ENCODE data around the gene NR1I2. TPM values are rescaled to one million over a fixed set of nuclear protein-coding genes. Genes with fewer than 3 reads are reported as not detected.

Gene NR1I2
- total RNA-seq, 1 donor from 2014 or later = not detected

DNA sequence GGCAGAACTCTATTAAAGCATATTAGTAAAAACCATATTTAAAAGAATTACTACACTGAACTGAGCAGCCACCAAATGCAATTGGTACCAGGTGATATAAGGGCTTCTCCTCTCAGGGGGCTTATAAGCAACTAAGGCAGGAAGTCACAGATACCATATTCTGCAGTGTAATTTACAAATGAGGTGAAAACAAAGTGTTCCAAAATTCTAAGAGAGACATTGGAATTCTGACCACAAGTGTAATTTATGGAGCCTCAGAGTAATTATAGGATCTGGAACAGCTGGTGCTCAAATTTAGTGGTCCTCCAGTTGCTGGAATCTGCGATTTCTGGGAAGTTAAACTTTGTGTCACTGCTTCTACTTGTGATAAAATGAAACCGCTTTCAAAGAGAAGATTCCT, 3.1 kb upstream of the NR1I2 start:
- H3K36me3 ChIP-seq (ENCODE audit: insufficient read depth, low read length) = no peaks in the 10 kb centered on the region
- no peak for DNase-seq (ENCODE audit: low read depth)
- Mint-ChIP-seq H3K4me3 (ENCODE audit: unreplicated experiment) (no peak overlapping the region), H3K9me3 (ENCODE audit: unreplicated experiment) (peaks cover 3% of the 10 kb centered on the region), H3K27me3 (ENCODE audit: low read depth, unreplicated experiment) (peaks cover 8% of the 10 kb centered on the region), H3K4me1 (ENCODE audit: low read depth, unreplicated experiment) (no peaks in the 10 kb centered on the region), H3K36me3 (ENCODE audit: low read depth, unreplicated experiment) (no peaks in the 10 kb centered on the region), H3K27ac (ENCODE audit: unreplicated experiment) (no peak overlapping the region)
- H3K27ac ChIP-seq (ENCODE audit: low read depth, low read length) = no peak overlapping the region
- FAIRE-seq = no peak
- H3K9me3 ChIP-seq (ENCODE audit: insufficient read depth, low read depth, low read length) = no peaks in the 10 kb centered on the region
- no peaks in the 10 kb centered on the region for H4K20me1 ChIP-seq (ENCODE audit: insufficient read depth, low read length)
- no peaks in the 10 kb centered on the region for H3K27me3 ChIP-seq (ENCODE audit: insufficient read depth, low read length)
- H2AFZ ChIP-seq (ENCODE audit: low read depth, low read length) = no peak overlapping the region
- H3K4me1 ChIP-seq (ENCODE audit: insufficient read depth, low read length) = no peaks in the 10 kb centered on the region
- no peak overlapping the region for H3K4me2 ChIP-seq (ENCODE audit: low read length)
- H3K4me3 ChIP-seq (ENCODE audit: insufficient read depth, low read depth, low read length) = no peak overlapping the region
- no peaks in the 10 kb centered on the region for H3K79me2 ChIP-seq (ENCODE audit: insufficient read depth, low read length)
- no peak overlapping the region for H3K9ac ChIP-seq (ENCODE audit: low read length)
- TF ChIP-seq, protein P1, sequence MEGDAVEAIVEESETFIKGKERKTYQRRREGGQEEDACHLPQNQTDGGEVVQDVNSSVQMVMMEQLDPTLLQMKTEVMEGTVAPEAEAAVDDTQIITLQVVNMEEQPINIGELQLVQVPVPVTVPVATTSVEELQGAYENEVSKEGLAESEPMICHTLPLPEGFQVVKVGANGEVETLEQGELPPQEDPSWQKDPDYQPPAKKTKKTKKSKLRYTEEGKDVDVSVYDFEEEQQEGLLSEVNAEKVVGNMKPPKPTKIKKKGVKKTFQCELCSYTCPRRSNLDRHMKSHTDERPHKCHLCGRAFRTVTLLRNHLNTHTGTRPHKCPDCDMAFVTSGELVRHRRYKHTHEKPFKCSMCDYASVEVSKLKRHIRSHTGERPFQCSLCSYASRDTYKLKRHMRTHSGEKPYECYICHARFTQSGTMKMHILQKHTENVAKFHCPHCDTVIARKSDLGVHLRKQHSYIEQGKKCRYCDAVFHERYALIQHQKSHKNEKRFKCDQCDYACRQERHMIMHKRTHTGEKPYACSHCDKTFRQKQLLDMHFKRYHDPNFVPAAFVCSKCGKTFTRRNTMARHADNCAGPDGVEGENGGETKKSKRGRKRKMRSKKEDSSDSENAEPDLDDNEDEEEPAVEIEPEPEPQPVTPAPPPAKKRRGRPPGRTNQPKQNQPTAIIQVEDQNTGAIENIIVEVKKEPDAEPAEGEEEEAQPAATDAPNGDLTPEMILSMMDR (IDR thresholded peaks at IDR 0.05; ENCODE audit: insufficient read depth, low read depth, low read length) = no peak
- TF ChIP-seq EZH2 (IDR thresholded peaks at IDR 0.05; ENCODE audit: insufficient read depth, low read length) = no peak

- H3K9me3 Mint-ChIP-seq (ENCODE audit: unreplicated experiment) = peaks cover 3% of the 10 kb centered on the region
- H3K27me3 Mint-ChIP-seq (ENCODE audit: low read depth, unreplicated experiment) = peaks cover 8% of the 10 kb centered on the region
- FAIRE-seq (no peak), DNase-seq (ENCODE audit: low read depth) (no peak)
- H4K20me1 ChIP-seq (ENCODE audit: insufficient read depth, low read length) = no peaks in the 10 kb centered on the region
- H3K27me3 ChIP-seq (ENCODE audit: insufficient read depth, low read length) = no peaks in the 10 kb centered on the region
- H3K4me2 ChIP-seq (ENCODE audit: low read length) = no peak overlapping the region
- H3K4me1 ChIP-seq (ENCODE audit: insufficient read depth, low read length) = no peaks in the 10 kb centered on the region
- H3K27ac ChIP-seq (ENCODE audit: low read depth, low read length) = no peak overlapping the region
- no peaks in the 10 kb centered on the region for H3K9me3 ChIP-seq (ENCODE audit: insufficient read depth, low read depth, low read length)
- H3K27ac Mint-ChIP-seq (ENCODE audit: unreplicated experiment) = no peak overlapping the region
- H3K4me3 ChIP-seq (ENCODE audit: insufficient read depth, low read depth, low read length) = no peak overlapping the region
- no peaks in the 10 kb centered on the region for H3K79me2 ChIP-seq (ENCODE audit: insufficient read depth, low read length)
- no peaks in the 10 kb centered on the region for H3K36me3 Mint-ChIP-seq (ENCODE audit: low read depth, unreplicated experiment)
- H3K9ac ChIP-seq (ENCODE audit: low read length) = no peak overlapping the region
- H3K36me3 ChIP-seq (ENCODE audit: insufficient read depth, low read length) = no peaks in the 10 kb centered on the region
- no peak overlapping the region for H2AFZ ChIP-seq (ENCODE audit: low read depth, low read length)
- H3K4me1 Mint-ChIP-seq (ENCODE audit: low read depth, unreplicated experiment) = no peaks in the 10 kb centered on the region
- TF ChIP-seq EZH2 (IDR thresholded peaks at IDR 0.05; ENCODE audit: insufficient read depth, low read length) = no peak
- TF ChIP-seq, protein P1 (IDR thresholded peaks at IDR 0.05; ENCODE audit: insufficient read depth, low read depth, low read length) = no peak
- no peak overlapping the region for H3K4me3 Mint-ChIP-seq (ENCODE audit: unreplicated experiment)
Observed at GRCh38 chr3:119779731-119780383, 2.0 kb upstream of the NR1I2 start.

DNA sequence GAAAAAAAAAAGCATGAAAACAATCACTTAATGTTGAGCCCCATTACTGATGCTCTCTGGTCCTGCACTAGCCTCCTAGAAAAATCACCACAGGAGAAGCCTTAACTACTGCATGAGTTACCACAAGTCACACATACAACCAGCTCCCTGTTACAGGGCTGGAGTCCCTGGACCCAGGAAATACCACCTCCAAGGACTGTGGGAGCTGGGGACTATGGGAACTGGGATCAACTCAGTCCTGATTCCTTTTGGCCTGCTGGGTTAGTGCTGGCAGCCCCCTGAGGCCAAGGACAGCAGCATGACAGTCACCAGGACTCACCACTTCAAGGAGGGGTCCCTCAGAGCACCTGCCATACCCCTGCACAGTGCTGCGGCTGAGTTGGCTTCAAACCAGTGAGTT, 559 bp downstream of the NR1I2 start:
- no peak for FAIRE-seq
- H4K20me1 ChIP-seq (ENCODE audit: insufficient read depth, low read length) = no peaks in the 10 kb centered on the region
- no peak for TF ChIP-seq EZH2 (IDR thresholded peaks at IDR 0.05; ENCODE audit: insufficient read depth, low read length)
- TF ChIP-seq, protein P1 (IDR thresholded peaks at IDR 0.05; ENCODE audit: insufficient read depth, low read depth, low read length) = no peak

More for the DNA sequence above, 559 bp downstream of the NR1I2 start:
- H3K4me3 ChIP-seq (ENCODE audit: insufficient read depth, low read depth, low read length) = no peak overlapping the region
- no peak overlapping the region for H2AFZ ChIP-seq (ENCODE audit: low read depth, low read length)
- H3K9ac ChIP-seq (ENCODE audit: low read length) = no peak overlapping the region
- H3K9me3 ChIP-seq (ENCODE audit: insufficient read depth, low read depth, low read length) = no peaks in the 10 kb centered on the region
- H3K27me3 ChIP-seq (ENCODE audit: insufficient read depth, low read length) = no peaks in the 10 kb centered on the region
- Mint-ChIP-seq H3K36me3 (ENCODE audit: low read depth, unreplicated experiment) (no peaks in the 10 kb centered on the region), H3K4me1 (ENCODE audit: low read depth, unreplicated experiment) (no peaks in the 10 kb centered on the region), H3K4me3 (ENCODE audit: unreplicated experiment) (no peak overlapping the region), H3K9me3 (ENCODE audit: unreplicated experiment) (no peaks in the 10 kb centered on the region), H3K27me3 (ENCODE audit: low read depth, unreplicated experiment) (peaks cover 8% of the 10 kb centered on the region), H3K27ac (ENCODE audit: unreplicated experiment) (no peak overlapping the region)
- H3K79me2 ChIP-seq (ENCODE audit: insufficient read depth, low read length) = no peaks in the 10 kb centered on the region
- no peak overlapping the region for H3K27ac ChIP-seq (ENCODE audit: low read depth, low read length)
- no peaks in the 10 kb centered on the region for H3K4me1 ChIP-seq (ENCODE audit: insufficient read depth, low read length)
- DNase-seq (ENCODE audit: low read depth) = no peak
- H3K4me2 ChIP-seq (ENCODE audit: low read length) = no peak overlapping the region
- no peaks in the 10 kb centered on the region for H3K36me3 ChIP-seq (ENCODE audit: insufficient read depth, low read length)

Data from astrocyte (in vitro differentiated cells and primary cell).